ENCODE results near the gene DNPEP.

- no peak for TF ChIP-seq POLR2A (IDR thresholded peaks at IDR 0.05)
- TF ChIP-seq, protein P1, sequence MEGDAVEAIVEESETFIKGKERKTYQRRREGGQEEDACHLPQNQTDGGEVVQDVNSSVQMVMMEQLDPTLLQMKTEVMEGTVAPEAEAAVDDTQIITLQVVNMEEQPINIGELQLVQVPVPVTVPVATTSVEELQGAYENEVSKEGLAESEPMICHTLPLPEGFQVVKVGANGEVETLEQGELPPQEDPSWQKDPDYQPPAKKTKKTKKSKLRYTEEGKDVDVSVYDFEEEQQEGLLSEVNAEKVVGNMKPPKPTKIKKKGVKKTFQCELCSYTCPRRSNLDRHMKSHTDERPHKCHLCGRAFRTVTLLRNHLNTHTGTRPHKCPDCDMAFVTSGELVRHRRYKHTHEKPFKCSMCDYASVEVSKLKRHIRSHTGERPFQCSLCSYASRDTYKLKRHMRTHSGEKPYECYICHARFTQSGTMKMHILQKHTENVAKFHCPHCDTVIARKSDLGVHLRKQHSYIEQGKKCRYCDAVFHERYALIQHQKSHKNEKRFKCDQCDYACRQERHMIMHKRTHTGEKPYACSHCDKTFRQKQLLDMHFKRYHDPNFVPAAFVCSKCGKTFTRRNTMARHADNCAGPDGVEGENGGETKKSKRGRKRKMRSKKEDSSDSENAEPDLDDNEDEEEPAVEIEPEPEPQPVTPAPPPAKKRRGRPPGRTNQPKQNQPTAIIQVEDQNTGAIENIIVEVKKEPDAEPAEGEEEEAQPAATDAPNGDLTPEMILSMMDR (IDR thresholded peaks at IDR 0.05): no peak
These were observed 35.3 kb upstream of the DNPEP start for GRCh38 chr2:219422952-219423534.
